Hematopoietic multipotent progenitor cell treated with erythropoietin and hydrocortisone succinate and interleukin-3 and kit ligand, for 17 days (in vitro differentiated cells): ENCODE results near the gene SLC15A1.

Source experiments
- DNase-seq: peaks from one replicate; pipeline ENCODE4 v3.0.0-alpha.2; 2015; ENCODE audit warnings: low spot score

SLC15A1 gene

DNA sequence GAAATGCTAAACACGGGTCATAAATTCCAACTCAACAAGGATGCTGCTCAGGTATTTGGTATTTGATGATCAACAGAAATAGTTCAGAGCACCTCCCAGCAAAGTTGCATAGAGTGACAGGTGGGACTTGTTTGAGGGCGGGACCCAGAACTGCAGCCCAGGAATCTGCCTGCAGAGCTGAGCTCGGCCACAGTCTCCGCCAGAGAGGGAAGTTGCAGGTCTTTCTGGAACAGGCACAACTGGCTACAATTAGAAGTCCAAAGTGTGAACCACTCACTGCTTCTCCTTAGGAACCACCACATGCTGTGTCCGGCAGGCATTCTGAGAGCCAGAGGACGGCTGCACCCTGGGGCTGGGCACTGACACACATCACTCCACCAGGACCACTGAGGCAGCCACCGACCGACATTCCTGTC is 1.1 kb downstream of the SLC15A1 start:
- no peak for DNase-seq

DNA sequence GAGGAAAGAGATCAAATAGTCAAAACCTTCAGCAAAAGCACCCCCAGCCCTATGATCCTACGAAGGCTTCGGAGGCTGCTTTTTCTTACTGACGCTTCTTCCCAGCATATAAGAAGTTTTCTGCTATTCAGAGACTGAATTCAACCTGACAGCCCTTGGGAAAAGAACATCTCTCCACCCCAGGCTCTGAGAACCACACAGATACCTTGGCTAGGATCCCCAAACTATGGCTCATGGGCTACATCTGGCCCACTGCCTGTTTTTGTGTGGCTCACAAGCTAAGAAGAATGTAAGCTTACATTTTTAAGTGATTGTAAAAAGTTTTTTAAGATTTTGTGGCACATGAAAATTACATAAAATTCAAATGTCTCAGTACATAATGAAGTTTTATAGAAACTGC is 3.0 kb downstream of the SLC15A1 start:
- no peak for DNase-seq

DNA sequence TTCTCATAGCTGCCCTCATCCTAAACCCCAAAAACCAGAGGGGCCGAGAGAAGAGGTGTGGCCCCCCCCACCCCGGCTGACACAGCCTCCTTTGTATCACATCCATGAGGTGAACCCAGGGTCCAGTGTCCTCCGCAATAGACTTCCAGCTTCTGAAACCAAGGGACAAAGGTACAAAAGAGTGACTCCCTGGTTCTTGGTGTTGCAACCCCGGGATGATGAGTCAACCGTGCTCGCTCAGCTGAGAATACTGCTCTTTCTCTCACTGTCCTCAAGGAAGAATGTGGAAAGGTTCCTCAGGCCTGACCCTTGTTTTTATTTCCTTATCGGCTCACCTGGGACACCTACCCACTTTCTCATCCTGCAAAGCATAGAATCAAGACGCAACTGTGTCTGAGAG is 5.5 kb downstream of the SLC15A1 start:
- no peak for DNase-seq

DNA sequence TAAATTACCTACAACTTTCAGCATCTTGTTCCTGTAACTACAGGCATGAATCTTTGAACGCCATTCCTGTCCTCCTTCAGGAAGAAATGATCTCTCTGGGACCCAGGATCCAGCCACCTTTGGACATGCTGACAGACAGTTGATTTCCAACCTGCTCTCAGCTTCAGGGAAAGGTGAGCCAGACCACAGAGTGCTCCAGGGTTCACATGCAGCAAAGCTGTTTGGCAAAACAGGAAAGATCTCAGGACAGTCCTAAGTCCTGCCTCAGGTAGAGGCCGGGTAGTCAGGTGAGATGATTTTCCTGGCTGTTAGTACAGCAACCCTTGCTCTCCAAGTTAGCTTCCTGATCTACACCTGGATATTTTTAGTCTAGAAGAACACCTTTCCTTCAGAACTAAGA is 9.1 kb downstream of the SLC15A1 start:
- DNase-seq, result no peak

DNA sequence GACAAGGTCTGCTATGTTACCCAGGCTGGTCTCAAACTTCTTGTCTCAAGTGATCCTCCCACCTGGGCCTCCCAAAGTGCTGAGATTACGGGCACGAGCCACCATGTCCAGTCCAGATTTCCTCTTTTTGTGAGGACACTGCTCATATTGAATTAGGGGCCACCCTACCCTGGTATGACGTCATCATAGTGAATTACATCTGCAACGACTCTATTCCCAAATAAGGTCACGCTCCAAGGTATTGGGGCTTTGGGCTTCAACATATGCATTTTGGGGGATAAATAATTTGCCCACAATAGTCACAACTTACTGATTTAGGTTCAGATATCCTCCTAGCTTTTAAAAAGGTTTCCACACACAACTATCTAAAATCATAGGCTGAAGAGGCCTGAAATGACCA is 9.5 kb downstream of the SLC15A1 start:
- no peak for DNase-seq

- DNase-seq, result no peak
These were observed 10.6 kb downstream of the SLC15A1 start for GRCh38 chr13:98741741-98742435.

DNA sequence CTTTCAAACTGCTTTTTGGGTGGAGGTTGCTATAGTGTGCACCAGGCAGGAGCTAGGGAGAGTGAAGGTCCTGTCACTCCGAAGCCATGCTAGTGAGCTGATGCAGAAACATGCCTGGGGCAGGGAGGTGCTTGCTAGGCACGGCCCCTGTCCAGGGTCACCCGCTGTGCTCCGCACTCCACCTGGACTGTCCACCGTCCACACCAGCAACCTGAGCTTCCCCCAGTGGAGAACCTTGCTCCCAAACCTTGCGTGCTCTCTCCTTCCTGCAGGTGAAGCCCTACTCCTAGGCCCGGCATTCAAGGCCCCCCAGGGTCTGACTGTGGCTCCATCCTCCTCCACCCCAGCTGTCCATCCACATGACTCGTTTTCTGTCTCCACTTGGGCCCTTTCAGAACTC is 12.3 kb downstream of the SLC15A1 start:
- no peak for DNase-seq

DNA sequence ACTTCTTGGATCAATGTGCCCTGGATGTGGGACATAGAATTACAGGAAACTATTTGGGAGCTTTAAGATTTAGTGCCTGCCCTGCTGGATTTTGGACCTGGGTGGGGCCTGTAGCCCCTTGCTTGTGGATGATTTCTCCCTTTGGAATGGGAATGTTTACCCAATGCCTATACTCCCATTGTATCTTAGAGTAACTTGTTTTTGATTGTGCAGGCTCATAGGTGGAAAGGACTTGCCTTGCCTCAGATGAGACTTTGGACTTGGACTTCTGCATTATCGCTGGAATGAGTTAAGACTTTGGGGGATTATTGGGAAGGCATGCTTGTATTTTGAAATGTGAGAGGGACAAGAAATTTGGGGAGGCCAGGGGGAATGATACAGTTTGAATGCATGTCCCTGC is 13.5 kb downstream of the SLC15A1 start:
- no peak for DNase-seq

- no peak for DNase-seq
These were observed 14.3 kb downstream of the SLC15A1 start for GRCh38 chr13:98738213-98738612.

- no peak for DNase-seq
These were observed 20.5 kb downstream of the SLC15A1 start for GRCh38 chr13:98731925-98732324.

DNA sequence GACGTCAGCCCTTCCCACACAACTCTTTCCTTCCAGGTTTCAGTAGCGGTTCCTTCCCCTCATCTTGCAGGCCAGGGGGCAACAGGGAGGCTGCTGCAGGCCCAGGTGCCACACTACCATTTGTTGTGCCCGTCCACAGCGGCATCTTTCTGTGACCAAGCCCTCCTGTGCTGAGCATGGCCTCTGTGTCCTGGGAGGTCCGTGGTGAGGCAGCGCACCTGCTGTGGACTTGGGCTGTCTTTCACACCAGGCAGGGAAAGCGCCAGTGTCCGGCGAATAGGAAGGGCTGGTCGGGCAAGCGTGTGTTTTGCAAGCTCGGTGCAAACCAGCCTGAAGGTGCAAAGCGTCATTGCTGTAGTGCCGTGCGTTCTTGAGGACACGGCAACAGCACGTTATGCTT is 21.4 kb downstream of the SLC15A1 start:
- no peak for DNase-seq

DNA sequence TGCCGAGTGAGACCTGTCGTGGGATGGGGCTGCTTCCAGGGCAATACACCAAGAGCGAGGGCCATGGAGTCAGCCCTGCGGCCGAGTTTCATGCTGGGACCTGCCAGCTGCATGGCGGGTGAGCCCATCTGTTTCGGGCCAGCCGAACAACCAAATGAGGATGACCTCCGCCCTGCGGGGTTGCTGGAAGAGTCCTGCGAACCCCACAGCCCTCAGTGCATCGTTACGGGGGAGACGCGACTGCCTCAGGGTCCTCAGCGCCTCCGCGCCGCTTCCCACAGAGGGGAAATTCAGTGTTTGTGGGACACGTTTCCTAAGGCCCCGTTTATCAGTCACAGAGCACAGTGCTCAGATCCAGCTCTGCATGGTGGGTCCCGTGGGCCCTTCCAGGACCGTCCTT is 22.0 kb downstream of the SLC15A1 start:
- no peak for DNase-seq

DNA sequence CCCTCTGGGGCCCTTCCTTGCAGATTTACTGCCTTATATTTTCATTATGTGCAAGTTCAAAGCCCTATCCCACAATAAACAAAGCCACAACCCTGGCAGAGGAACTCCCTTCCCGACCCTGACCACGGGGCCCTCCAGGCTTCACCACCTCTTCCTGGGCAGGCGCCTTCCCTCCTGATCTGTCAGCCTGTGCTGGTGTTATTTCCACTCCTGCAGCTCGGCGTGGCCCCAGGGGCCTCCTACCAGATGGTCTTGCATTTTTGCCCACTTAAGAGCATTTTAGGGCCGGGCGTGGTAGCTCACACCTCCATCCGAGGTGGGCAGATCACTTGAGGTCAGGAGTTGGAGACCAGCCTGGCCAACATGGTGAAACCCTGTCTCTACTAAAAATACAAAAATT is 22.8 kb downstream of the SLC15A1 start:
- no peak for DNase-seq

DNA sequence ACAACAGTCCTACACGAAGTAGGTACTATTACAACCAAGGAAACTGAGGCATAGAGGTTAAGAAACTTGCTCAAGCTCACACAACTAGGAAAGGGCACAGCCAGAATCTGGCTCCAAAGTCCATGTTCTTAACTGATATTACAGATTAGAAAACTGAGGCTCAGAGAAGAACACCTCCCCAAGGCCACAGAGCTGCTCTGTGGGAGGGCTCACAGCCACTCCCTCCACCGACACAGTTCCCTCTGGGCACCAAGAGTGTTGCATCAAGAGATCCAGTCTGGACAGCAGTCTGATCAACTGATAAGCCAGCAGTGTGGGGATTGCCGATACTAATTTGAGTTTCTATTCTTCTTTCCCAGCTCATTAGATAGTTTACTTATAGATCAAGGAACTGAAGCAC is 29.5 kb downstream of the SLC15A1 start:
- DNase-seq, result no peak

GRCh38 chr13:98721825-98722510 is 30.5 kb downstream of the SLC15A1 start:
- DNase-seq, result no peak

- no peak for DNase-seq
These were observed 32.8 kb downstream of the SLC15A1 start for GRCh38 chr13:98719527-98720250.

- DNase-seq, result no peak
These were observed 34.6 kb downstream of the SLC15A1 start for GRCh38 chr13:98717891-98718290.

- DNase-seq, result no peak
These were observed 35.2 kb downstream of the SLC15A1 start for GRCh38 chr13:98717256-98717655.

GRCh38 chr13:98710521-98710920 is 42.0 kb downstream of the SLC15A1 start:
- no peak for DNase-seq

DNA sequence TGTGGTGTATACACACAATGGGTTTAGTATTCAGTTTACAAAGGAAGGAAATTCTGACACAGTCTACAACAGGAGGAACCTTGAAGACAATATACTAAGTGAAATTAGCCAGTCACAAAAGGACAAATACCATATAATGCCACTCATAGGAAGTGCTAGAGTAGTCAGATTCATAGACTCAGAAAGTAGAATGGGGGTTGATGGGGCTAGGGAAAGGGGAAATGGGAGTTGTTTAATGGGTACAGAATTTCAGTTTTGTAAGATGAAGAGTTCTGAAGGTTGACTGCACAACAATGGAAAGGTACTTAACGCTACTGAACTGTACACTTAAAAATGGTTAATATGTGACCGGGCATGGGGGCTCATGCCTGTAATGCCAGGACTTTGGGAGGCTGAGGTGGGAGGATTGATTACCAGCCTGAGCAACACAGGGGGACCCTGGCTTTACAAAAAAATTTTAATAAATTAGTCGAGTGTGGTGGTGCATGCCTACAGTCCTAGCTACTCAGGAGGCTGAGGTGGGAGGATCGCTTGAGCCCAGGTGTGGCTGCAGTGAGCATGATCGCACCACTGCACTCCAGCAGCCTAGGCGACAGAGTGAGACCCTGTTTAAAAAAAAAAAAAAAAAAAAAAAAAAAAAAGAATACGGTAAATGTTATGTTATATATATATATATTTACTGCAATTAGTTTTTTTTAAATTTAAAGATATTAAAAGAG is 45.0 kb downstream of the SLC15A1 start:
- no peak for DNase-seq

- DNase-seq, result no peak
These were observed 45.9 kb downstream of the SLC15A1 start for GRCh38 chr13:98706446-98707110.

GRCh38 chr13:98697791-98698190 is 54.7 kb downstream of the SLC15A1 start:
- DNase-seq, result no peak
